ENCODE results near the gene ALPI. TPM values are rescaled to one million over a fixed set of nuclear protein-coding genes. Genes with fewer than 3 reads are reported as not detected.

ALPI gene
- total and polyA plus RNA-seq, 8 donors = 1.4 to 12.3 TPM; not detected in 6

DNA sequence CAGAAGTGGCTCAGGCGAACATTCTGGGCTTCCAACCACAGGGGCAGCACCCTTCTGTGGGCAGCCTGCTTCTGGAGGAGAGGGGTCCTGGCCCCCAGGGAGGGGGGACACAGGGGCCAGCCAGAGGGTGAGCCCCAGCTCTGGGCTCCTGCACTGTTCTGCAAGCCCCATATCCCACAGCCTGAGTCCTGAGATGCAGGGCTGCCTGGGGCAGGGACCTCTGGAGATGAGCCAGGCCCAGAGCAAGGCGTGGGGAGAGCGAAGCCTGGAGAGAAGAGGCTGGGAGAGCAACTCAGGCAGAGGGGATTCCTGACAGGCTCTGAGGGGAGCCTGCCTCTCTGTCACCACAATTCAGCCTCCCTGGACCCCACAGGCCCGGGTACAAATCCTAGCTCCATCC lies 50.8 kb downstream of the ALPI start:
- H3K36me3 ChIP-seq = no peaks in the 10 kb centered on the region
- WGBS, 5 donors = 53 to 72% (median 59%) methylated on average over 4 of the region's 4 CpGs
- peaks cover 9 to 24% (median 21%) of the 10 kb centered on the region in 4 donors for H3K4me1 ChIP-seq
- no peak overlapping the region for H3K27ac ChIP-seq
- no peak overlapping the region for H3K4me3 ChIP-seq
- DNase-seq = no peak
- no peak for TF ChIP-seq POLR2AphosphoS5 (IDR thresholded peaks at IDR 0.05)
- TF ChIP-seq, protein P1, sequence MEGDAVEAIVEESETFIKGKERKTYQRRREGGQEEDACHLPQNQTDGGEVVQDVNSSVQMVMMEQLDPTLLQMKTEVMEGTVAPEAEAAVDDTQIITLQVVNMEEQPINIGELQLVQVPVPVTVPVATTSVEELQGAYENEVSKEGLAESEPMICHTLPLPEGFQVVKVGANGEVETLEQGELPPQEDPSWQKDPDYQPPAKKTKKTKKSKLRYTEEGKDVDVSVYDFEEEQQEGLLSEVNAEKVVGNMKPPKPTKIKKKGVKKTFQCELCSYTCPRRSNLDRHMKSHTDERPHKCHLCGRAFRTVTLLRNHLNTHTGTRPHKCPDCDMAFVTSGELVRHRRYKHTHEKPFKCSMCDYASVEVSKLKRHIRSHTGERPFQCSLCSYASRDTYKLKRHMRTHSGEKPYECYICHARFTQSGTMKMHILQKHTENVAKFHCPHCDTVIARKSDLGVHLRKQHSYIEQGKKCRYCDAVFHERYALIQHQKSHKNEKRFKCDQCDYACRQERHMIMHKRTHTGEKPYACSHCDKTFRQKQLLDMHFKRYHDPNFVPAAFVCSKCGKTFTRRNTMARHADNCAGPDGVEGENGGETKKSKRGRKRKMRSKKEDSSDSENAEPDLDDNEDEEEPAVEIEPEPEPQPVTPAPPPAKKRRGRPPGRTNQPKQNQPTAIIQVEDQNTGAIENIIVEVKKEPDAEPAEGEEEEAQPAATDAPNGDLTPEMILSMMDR (IDR thresholded peaks at IDR 0.05) = no peak
- TF ChIP-seq EP300 (IDR thresholded peaks at IDR 0.05) = no peak
- no peak for TF ChIP-seq POLR2A (IDR thresholded peaks at IDR 0.05)
- H3K27me3 ChIP-seq = peaks cover 0 to 68% (median 30%) of the 10 kb centered on the region in 3 donors
- intact Hi-C loops (cut with DNase I; ENCODE audit: low total_unique reads) = no loop called here
- H3K9me3 ChIP-seq = no peaks in the 10 kb centered on the region

DNA sequence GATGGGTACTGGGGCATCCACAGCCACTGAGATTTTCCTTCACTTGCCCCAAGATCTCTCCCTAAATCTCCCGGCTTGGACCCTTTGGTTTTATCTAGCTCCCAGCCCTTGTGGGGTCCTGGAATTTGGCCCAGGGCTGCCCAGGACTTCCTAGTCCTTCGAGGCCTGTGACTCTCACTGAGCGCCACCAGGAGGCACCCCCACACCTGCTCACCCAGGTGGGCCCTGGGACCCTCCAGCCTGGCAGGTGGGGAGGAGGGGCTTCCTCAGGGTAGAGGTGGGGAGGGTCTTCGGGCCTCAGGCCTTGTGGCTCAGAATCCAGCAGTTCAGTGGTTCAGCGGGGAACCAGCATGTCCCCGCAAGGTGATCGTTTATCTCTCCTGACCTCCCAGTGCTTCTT lies 52.3 kb downstream of the ALPI start:
- H3K4me3 ChIP-seq = no peak overlapping the region
- no peak for DNase-seq
- H3K27ac ChIP-seq = no peak overlapping the region
- H3K4me1 ChIP-seq = peaks cover 0 to 9% (median 7%) of the 10 kb centered on the region in 4 donors
- TF ChIP-seq POLR2AphosphoS5 (IDR thresholded peaks at IDR 0.05) (no peak), EP300 (IDR thresholded peaks at IDR 0.05) (no peak), POLR2A (IDR thresholded peaks at IDR 0.05) (no peak)
- TF ChIP-seq, protein P1 (IDR thresholded peaks at IDR 0.05) = no peak
- 56 to 75% (median 72%) methylated on average over 2 to 7 of the region's 7 CpGs for WGBS, 5 donors
- H3K9me3 ChIP-seq = no peaks in the 10 kb centered on the region
- H3K36me3 ChIP-seq = no peaks in the 10 kb centered on the region
- H3K27me3 ChIP-seq = peaks cover 0 to 67% (median 15%) of the 10 kb centered on the region in 3 donors
- intact Hi-C loops (cut with DNase I; ENCODE audit: low total_unique reads) = no loop called here

Other genes starting within 250 kb of the ALPI start
- gene ALPP, start 77.4 kb upstream of the ALPI start, total RNA-seq = not detected
- not detected for gene ALPP, start 77.4 kb upstream of the ALPI start, polyA plus RNA-seq
- gene ALPG, start 49.3 kb upstream of the ALPI start, total RNA-seq = not detected
- not detected for gene ALPG, start 49.3 kb upstream of the ALPI start, polyA plus RNA-seq
- gene ECEL1, start 31.7 kb downstream of the ALPI start, total RNA-seq = 1 to 10 TPM in 1 of 5 donors, not detected in 4; 1.1 TPM
- under 1 TPM in 1 of 3 donors, not detected in 2; 0.35 TPM for gene ECEL1, start 31.7 kb downstream of the ALPI start, polyA plus RNA-seq
- gene PRSS56, start 64.2 kb downstream of the ALPI start, total RNA-seq = not detected
- gene PRSS56, start 64.2 kb downstream of the ALPI start, polyA plus RNA-seq = not detected
- gene CHRND, start 70.0 kb downstream of the ALPI start, total RNA-seq = not detected
- not detected for gene CHRND, start 70.0 kb downstream of the ALPI start, polyA plus RNA-seq
- gene CHRNG, start 83.5 kb downstream of the ALPI start, total RNA-seq = not detected
- not detected for gene CHRNG, start 83.5 kb downstream of the ALPI start, polyA plus RNA-seq
- gene TIGD1, start 94.4 kb downstream of the ALPI start, total RNA-seq = 10 to 100 TPM in 2 of 5 donors, 1 to 10 TPM in 3; 1.2 to 14.5 (median 7.2) TPM
- 1 to 10 TPM; 1.8 to 5.3 (median 4.8) TPM for gene TIGD1, start 94.4 kb downstream of the ALPI start, polyA plus RNA-seq
- gene EIF4E2, start 94.5 kb downstream of the ALPI start, total RNA-seq = 10 to 100 TPM in 4 of 5 donors, 1 to 10 TPM in 1; 2.3 to 45.2 (median 28.6) TPM
- 10 to 100 TPM; 54.7 to 79.3 (median 69.2) TPM for gene EIF4E2, start 94.5 kb downstream of the ALPI start, polyA plus RNA-seq
- 10 to 100 TPM in 2 of 5 donors, 1 to 10 TPM in 2, not detected in 1; 2.8 to 49.1 (median 9.4) TPM for gene EFHD1, start 177.5 kb downstream of the ALPI start, total RNA-seq
- gene EFHD1, start 177.5 kb downstream of the ALPI start, polyA plus RNA-seq = 10 to 100 TPM in 1 of 3 donors, 1 to 10 TPM in 2; 6.4 to 12.7 (median 7.4) TPM
- 100 to 1,000 TPM in 2 of 5 donors, 10 to 100 TPM in 3; 68.4 to 158 (median 87.4) TPM for gene GIGYF2, start 241.2 kb downstream of the ALPI start, total RNA-seq
- gene GIGYF2, start 241.2 kb downstream of the ALPI start, polyA plus RNA-seq = 10 to 100 TPM in 1 of 3 donors, 1 to 10 TPM in 2; 7.1 to 17.0 (median 9.5) TPM